HG02870 (cell line): Measurements from ENCODE around the gene RNASEH2A.

Experiments used
- ATAC-seq: cut with Tn5 transposase; IDR thresholded peaks from one replicate; pipeline ENCODE4 v1.9.1; 2021; ENCODE audit warnings: mild to moderate bottlenecking, moderate library complexity; ENCODE audit not compliant: unreplicated experiment

Gene RNASEH2A

DNA sequence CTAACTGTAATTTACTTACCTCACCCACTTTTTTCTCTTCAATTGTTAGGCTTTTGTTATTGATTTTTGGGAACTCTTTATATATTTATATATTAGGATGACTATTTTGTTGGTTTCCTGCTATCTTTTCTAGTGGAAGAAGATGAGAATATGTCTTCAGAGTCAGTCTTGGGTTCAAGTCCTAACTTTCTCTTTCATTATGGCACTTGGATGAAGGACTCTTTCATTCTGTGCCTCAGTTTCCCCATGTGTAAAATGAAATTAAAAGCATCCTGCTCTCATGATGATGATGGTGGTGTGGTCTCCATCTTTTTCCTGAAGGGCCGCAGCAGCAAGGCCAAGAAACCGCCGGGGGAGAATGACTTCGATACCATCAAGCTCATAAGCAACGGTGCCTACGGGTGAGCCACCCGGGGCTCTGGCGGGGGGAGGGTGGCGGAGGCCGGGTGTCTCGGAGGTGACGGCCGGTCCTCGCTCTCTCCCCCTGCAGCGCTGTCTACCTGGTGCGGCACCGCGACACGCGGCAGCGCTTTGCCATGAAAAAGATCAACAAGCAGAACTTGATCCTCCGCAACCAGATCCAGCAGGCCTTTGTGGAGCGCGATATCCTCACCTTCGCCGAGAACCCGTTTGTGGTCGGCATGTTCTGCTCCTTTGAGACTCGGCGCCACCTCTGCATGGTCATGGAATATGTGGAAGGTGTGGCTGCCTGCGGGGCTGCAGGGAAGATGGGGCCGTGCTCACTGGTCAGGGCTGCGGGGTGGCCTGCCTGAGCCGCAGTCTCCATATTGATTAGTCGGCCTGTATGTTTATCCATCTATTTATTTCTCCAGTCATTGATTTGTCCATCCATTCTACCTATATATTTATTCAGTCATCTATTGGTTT is 51.9 kb downstream of the RNASEH2A start:
- ATAC-seq = no peak

DNA sequence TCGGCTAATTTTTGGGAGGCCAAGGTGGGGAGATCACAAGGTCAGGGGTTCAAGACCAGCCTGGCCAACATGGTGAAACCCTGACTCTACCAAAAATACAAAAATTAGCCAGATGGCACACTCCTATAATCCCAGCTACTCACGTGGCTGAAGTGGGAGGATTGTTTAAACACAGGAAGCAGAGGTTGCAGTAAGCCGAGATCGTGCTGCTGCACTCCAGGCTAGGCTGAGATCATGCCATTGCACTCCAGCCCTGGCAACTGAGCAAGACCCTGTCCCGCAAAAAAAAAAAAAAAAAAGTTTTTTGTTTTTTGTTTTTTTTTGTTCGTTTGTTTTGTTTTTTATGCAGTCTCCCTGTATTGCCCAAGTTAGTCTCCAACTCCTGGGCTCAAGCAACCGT is 53.2 kb downstream of the RNASEH2A start:
- no peak for ATAC-seq
